BJ (cell line): ENCODE data around the gene NDUFB10. TPM values are rescaled to one million over a fixed set of nuclear protein-coding genes. Genes with fewer than 3 reads are reported as not detected.
A peak's percentile ranks its signal among the peaks of the same experiment; 100 is the strongest.
"Not testable (repeated sequence)": the region's sequence is repeated elsewhere in the genome, so short reads cannot be mapped to it uniquely, and the experiment has no call there.

Experiments used
- CTCF ChIA-PET: fragments of 350-600 bp; formaldehyde crosslinking; extraction: SDS; loops from one replicate; lab custom pipeline; 2021; ENCODE audit warnings: antibody characterized with exemption, inconsistent platforms; lab: Yijun Ruan, JAX
- POLR2A ChIA-PET: fragments of 300-600 bp; sonication (Branson Sonifier 250); formaldehyde crosslinking; extraction: SDS; loops from one replicate; lab custom pipeline; 2021; ENCODE audit warnings: antibody characterized with exemption; lab: Charles Lee
- DNase-seq: peaks from one replicate; pipeline ENCODE4 v3.0.0-alpha.2; 2011; ENCODE audit warnings: low read depth
- H3K27me3 ChIP-seq: 2 replicates; pipeline ENCODE4 v1.6.0; 2011; ENCODE audit warnings: low read length; ENCODE audit not compliant: control insufficient read depth, insufficient read depth
- H3K36me3 ChIP-seq: 2 replicates; pipeline ENCODE4 v1.5.1; 2011; ENCODE audit warnings: low read length; ENCODE audit not compliant: control insufficient read depth, insufficient read depth
- H3K4me3 ChIP-seq: 2 replicates; pipeline ENCODE4 v1.5.1; 2011; ENCODE audit warnings: low read depth, mild to moderate bottlenecking, control low read depth, low read length
- CTCF ChIP-seq: IDR thresholded peaks from 2 replicates; pipeline ENCODE4 v1.5.1; 2011; ENCODE audit warnings: low read depth, mild to moderate bottlenecking, control low read depth, inconsistent platforms, low read length, moderate library complexity; ENCODE audit not compliant: insufficient read depth
- polyA plus RNA-seq: library from polyadenylated mRNA; depleted of rRNA; stranded (reverse); fragments of >200 nt; gene quantifications from 2 replicates; pipeline ENCODE4 v1.2.3, GENCODE V29; 2011

Gene NDUFB10
- polyA plus RNA-seq, 1 experiment, result 183 TPM

- peak; percentile 15; the same call in 1 of the 2 replicates for TF ChIP-seq CTCF
- ChIA-PET CTCF (interaction anchor here (1.6 to 1.9 kb wide), 2 partner anchors 68 to 70 kb away, joined by 4 to 9 read pairs; no protein-coding TSS in a partner anchor), POLR2A (no interaction called here)
- H3K36me3 ChIP-seq, result peaks cover 2% of the 10 kb centered on the region; the same call in 1 of the 2 replicates
- no peak for DNase-seq
- no peak overlapping the region for H3K4me3 ChIP-seq
- no peaks in the 10 kb centered on the region for H3K27me3 ChIP-seq
Observed at GRCh38 chr16:1932050-1933028, 27.0 kb upstream of the NDUFB10 start.

GRCh38 chr16:1933097-1933661 lies 26.2 kb upstream of the NDUFB10 start:
- Histone ChIP-seq H3K27me3 (no peaks in the 10 kb centered on the region), H3K4me3 (no peak overlapping the region), H3K36me3 (peaks cover 3% of the 10 kb centered on the region)
- TF ChIP-seq CTCF, result no peak
- ChIA-PET POLR2A (no interaction called here), CTCF (interaction anchor here (1.6 to 1.9 kb wide), 2 partner anchors 69 to 71 kb away, joined by 4 to 9 read pairs; no protein-coding TSS in a partner anchor)
- DNase-seq, result no peak

DNA sequence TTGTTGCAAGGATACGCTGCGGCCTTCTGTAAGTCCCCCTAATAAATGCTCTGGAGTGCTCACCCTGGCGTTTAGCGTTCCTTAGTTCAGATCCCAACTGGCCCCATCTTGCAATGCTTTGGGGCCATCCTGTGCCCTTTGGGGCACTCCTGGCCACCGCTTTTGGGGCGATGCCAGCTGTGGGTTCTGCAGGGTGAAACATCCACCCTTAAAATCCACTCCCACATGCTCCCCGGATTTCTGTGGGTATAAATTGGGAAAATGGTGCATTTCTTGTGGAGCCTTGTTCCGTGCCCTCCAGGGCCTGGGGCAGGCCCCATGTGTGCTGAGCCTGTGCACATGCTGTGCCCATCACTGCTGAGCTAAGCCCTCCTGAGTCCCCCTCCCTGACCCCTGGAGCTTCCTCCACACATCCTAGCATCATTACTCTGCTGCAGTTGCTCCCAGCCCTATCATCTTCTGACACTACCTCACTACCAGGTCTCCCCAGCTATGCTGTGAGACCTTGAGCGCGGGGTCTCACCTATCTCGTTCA lies 22.3 kb upstream of the NDUFB10 start:
- no peak overlapping the region for H3K4me3 ChIP-seq
- H3K27me3 ChIP-seq, result no peaks in the 10 kb centered on the region
- peaks cover 19% of the 10 kb centered on the region for H3K36me3 ChIP-seq
- CTCF ChIA-PET, result interaction anchor here (1.5 kb wide), 1 partner anchor 9 kb away, joined by 5 read pairs; no protein-coding TSS in a partner anchor
- TF ChIP-seq CTCF, result no peak
- DNase-seq, result no peak
- POLR2A ChIA-PET, result no interaction called here

- no peak overlapping the region for H3K4me3 ChIP-seq
- TF ChIP-seq CTCF, result no peak
- H3K27me3 ChIP-seq, result no peaks in the 10 kb centered on the region
- no peak for DNase-seq
- POLR2A ChIA-PET, result no interaction called here
- peaks cover 19% of the 10 kb centered on the region for H3K36me3 ChIP-seq
- CTCF ChIA-PET, result interaction anchor here (1.5 kb wide), 1 partner anchor 10 kb away, joined by 5 read pairs; no protein-coding TSS in a partner anchor
Observed at GRCh38 chr16:1938316-1938715, 21.0 kb upstream of the NDUFB10 start.

- no peak for TF ChIP-seq CTCF
- Histone ChIP-seq H3K36me3 (peaks cover 19% of the 10 kb centered on the region), H3K4me3 (no peak overlapping the region), H3K27me3 (no peaks in the 10 kb centered on the region)
- CTCF ChIA-PET, result no interaction called here
- DNase-seq, result no peak
- POLR2A ChIA-PET, result no interaction called here
Observed at GRCh38 chr16:1938910-1939309, 20.4 kb upstream of the NDUFB10 start.

DNA sequence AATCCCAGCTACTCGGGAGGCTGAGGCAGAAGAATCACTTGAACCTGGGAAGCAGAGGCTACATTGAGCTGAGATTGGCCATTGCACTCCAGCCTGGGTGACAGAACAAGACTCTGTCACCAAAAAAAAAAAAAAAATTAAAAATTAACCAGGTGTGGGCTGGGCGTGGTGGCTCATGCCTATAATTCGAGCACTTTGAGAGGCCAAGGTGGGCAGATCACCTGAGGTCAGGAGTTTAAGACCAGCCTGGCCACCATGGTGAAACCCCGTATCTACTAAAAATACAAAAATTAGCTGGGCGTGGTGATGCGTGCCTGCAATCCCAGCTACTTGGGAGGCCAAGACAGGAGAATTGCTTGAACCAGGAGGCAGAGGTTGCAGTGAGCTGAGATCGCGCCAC lies 19.5 kb upstream of the NDUFB10 start:
- CTCF ChIA-PET, result interaction anchor here (2.7 kb wide), 1 partner anchor 10 kb away, joined by 21 read pairs; no protein-coding TSS in a partner anchor
- H3K27me3 ChIP-seq, POLR2A ChIA-PET, H3K4me3 ChIP-seq, DNase-seq: not testable (repeated sequence)
- H3K36me3 ChIP-seq, result peaks cover 19% of the 10 kb centered on the region
